ENCODE results near the gene ABHD12B. TPM values are rescaled to one million over a fixed set of nuclear protein-coding genes. Genes with fewer than 3 reads are reported as not detected.

Gene ABHD12B
- total RNA-seq, 1 experiment from 2014 or later = not detected

DNA sequence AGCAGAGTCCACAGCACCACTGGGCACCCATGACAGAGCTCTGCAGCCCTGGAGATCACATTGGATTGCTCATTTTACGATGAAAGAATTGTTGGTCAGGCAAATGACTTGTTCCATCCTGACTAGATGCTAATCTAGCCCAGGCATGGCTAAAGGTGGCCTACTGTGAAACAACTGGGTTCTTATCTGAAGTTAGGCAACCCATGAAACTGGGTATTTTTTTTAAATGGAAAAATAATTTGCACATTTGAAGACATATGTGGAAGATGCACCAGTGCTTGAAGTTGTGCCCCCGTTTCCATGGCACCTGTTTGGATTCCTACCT is 64.1 kb downstream of the ABHD12B start:
- DNase-seq (ENCODE audit: low read depth, low spot score) = no peak
- H3K4me3 ChIP-seq (ENCODE audit: low read depth in 2 of 2, low read length in 2 of 2) = no peak overlapping the region
- H3K9me3 ChIP-seq (ENCODE audit: control insufficient read depth, insufficient read depth, low read depth, low read length) = no peaks in the 10 kb centered on the region
- no peak for TF ChIP-seq POLR2AphosphoS5 (IDR thresholded peaks at IDR 0.05; ENCODE audit: low read depth, low read length)
- TF ChIP-seq, protein P1, sequence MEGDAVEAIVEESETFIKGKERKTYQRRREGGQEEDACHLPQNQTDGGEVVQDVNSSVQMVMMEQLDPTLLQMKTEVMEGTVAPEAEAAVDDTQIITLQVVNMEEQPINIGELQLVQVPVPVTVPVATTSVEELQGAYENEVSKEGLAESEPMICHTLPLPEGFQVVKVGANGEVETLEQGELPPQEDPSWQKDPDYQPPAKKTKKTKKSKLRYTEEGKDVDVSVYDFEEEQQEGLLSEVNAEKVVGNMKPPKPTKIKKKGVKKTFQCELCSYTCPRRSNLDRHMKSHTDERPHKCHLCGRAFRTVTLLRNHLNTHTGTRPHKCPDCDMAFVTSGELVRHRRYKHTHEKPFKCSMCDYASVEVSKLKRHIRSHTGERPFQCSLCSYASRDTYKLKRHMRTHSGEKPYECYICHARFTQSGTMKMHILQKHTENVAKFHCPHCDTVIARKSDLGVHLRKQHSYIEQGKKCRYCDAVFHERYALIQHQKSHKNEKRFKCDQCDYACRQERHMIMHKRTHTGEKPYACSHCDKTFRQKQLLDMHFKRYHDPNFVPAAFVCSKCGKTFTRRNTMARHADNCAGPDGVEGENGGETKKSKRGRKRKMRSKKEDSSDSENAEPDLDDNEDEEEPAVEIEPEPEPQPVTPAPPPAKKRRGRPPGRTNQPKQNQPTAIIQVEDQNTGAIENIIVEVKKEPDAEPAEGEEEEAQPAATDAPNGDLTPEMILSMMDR (IDR thresholded peaks at IDR 0.05) = no peak
- TF ChIP-seq TCF7L2 (IDR thresholded peaks at IDR 0.05; ENCODE audit: low read depth, low read length) = no peak
- TF ChIP-seq, protein P2, sequence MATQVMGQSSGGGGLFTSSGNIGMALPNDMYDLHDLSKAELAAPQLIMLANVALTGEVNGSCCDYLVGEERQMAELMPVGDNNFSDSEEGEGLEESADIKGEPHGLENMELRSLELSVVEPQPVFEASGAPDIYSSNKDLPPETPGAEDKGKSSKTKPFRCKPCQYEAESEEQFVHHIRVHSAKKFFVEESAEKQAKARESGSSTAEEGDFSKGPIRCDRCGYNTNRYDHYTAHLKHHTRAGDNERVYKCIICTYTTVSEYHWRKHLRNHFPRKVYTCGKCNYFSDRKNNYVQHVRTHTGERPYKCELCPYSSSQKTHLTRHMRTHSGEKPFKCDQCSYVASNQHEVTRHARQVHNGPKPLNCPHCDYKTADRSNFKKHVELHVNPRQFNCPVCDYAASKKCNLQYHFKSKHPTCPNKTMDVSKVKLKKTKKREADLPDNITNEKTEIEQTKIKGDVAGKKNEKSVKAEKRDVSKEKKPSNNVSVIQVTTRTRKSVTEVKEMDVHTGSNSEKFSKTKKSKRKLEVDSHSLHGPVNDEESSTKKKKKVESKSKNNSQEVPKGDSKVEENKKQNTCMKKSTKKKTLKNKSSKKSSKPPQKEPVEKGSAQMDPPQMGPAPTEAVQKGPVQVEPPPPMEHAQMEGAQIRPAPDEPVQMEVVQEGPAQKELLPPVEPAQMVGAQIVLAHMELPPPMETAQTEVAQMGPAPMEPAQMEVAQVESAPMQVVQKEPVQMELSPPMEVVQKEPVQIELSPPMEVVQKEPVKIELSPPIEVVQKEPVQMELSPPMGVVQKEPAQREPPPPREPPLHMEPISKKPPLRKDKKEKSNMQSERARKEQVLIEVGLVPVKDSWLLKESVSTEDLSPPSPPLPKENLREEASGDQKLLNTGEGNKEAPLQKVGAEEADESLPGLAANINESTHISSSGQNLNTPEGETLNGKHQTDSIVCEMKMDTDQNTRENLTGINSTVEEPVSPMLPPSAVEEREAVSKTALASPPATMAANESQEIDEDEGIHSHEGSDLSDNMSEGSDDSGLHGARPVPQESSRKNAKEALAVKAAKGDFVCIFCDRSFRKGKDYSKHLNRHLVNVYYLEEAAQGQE (IDR thresholded peaks at IDR 0.05; ENCODE audit: insufficient read depth in 1 of 2, low read depth in 2 of 2, low read length in 1 of 2) = no peak
- TF ChIP-seq SIN3A (IDR thresholded peaks at IDR 0.05; ENCODE audit: borderline replicate concordance, insufficient read depth, low read depth, low read length) = no peak
- ChIA-PET POLR2A (no interaction called here), CTCF (interaction anchor here (0.6 kb wide), 1 partner anchor 160 kb away, joined by 3 read pairs; no protein-coding TSS in a partner anchor)
- no peak overlapping the region for H3K27ac ChIP-seq (ENCODE audit: low read length)
- in situ Hi-C loops (cut with HindIII; ENCODE audit: low pct_unique_long_range_greater_than_20kb, low sequenced_read_pairs) = no loop called here
- no TSS peak for BruUV-seq (replicated peaks)
- no peaks in the 10 kb centered on the region for H3K27me3 ChIP-seq (ENCODE audit: control insufficient read depth, insufficient read depth, low read length)
- intact Hi-C loops (cut with micrococcal nuclease; ENCODE audit: unreplicated experiment) = no loop called here
- ATAC-seq = no peak
- no peaks in the 10 kb centered on the region for H3K4me1 ChIP-seq (ENCODE audit: control insufficient read depth, insufficient read depth, low read length)
- H3K36me3 ChIP-seq (ENCODE audit: control insufficient read depth, insufficient read depth, low read length) = no peaks in the 10 kb centered on the region; the same call in none of the 2 replicates

DNA sequence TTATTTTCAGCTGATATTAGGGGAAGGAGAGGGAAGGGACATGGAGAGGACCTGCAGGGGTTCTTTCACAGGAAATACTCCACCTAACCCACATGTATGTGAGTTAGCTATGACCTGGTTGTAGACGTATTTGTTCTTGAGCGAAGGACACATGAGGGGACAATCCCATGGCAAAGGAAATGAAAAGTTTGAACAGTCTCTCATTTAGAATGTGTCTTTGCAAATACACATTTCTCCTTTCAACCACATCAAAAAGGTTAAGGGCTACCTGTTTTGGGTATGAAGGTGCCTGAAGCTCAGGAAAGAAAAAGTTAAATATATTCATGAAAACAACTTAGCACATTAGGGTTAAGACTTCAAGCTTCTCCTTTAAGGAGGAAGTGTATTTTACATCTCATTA is 65.0 kb downstream of the ABHD12B start:
- ATAC-seq = no peak
- Histone ChIP-seq H3K36me3 (ENCODE audit: control insufficient read depth, insufficient read depth, low read length) (no peaks in the 10 kb centered on the region; the same call in 1 of the 2 replicates), H3K27me3 (ENCODE audit: control insufficient read depth, insufficient read depth, low read length) (no peaks in the 10 kb centered on the region), H3K4me3 (ENCODE audit: low read depth in 2 of 2, low read length in 2 of 2) (no peak overlapping the region), H3K4me1 (ENCODE audit: control insufficient read depth, insufficient read depth, low read length) (no peaks in the 10 kb centered on the region), H3K9me3 (ENCODE audit: control insufficient read depth, insufficient read depth, low read depth, low read length) (no peaks in the 10 kb centered on the region), H3K27ac (ENCODE audit: low read length) (no peak overlapping the region)
- TF ChIP-seq SIN3A (IDR thresholded peaks at IDR 0.05; ENCODE audit: borderline replicate concordance, insufficient read depth, low read depth, low read length) (no peak), TCF7L2 (IDR thresholded peaks at IDR 0.05; ENCODE audit: low read depth, low read length) (no peak), POLR2AphosphoS5 (IDR thresholded peaks at IDR 0.05; ENCODE audit: low read depth, low read length) (no peak)
- TF ChIP-seq, protein P2 (IDR thresholded peaks at IDR 0.05; ENCODE audit: insufficient read depth in 1 of 2, low read depth in 2 of 2, low read length in 1 of 2) = no peak
- TF ChIP-seq, protein P1 (IDR thresholded peaks at IDR 0.05) = no peak
- no TSS peak for BruUV-seq (replicated peaks)
- POLR2A ChIA-PET = no interaction called here
- in situ Hi-C loops (cut with HindIII; ENCODE audit: low pct_unique_long_range_greater_than_20kb, low sequenced_read_pairs) (no loop called here), intact Hi-C loops (cut with micrococcal nuclease; ENCODE audit: unreplicated experiment) (no loop called here)
- CTCF ChIA-PET = no interaction called here
- DNase-seq (ENCODE audit: low read depth, low spot score) = no peak

All from Panc1 (cell line).